Prostate gland (tissue), 2 donors: Measurements from ENCODE around the gene MAGEA2.
"Not testable (repeated sequence)": the region's sequence is repeated elsewhere in the genome, so short reads cannot be mapped to it uniquely, and the experiment has no call there.

ENCODE experiments used
- POLR2A ChIP-seq: fragments of 450-650 bp; IDR thresholded peaks from one replicate; pipeline ENCODE4 v1.6.1; 2016; ENCODE audit warnings: antibody characterized with exemption, mild to moderate bottlenecking
- TF ChIP-seq, protein P1 (sequence below), 4 experiments: fragments of 200-600 bp in 2 of 4; fragments of 450-650 bp in 2 of 4; sonication (generic) in 2 of 4; IDR thresholded peaks; 1 replicate in 3 of 4; 2 replicates in 1 of 4; pipeline ENCODE4 v1.5.1; 2016 to 2019; ENCODE audit warnings: antibody characterized with exemption in 4 of 4, mild to moderate bottlenecking in 2 of 4, moderate library complexity in 2 of 4

DNA sequence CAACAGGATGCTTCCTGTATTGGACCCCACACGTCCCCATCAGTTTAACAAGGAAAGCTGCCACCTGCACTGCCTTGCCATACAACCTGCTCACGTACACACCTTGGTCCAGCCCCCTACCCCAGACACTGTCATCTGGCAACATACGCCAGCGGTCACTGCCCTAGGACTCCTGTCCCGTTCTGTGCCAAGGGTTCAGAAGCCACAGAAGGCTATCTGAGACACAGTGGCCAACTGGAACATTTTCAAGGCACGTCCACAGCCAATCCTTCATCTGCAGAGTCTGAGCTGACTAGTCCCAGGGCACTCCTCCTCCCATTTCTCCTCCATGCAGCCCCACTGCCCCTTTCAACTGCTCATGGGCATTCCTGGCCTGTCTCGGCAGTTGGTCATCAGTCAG lies 7.9 kb upstream of the MAGEA2 start:
- TF ChIP-seq POLR2A, result not testable (repeated sequence)
- TF ChIP-seq, protein P1, sequence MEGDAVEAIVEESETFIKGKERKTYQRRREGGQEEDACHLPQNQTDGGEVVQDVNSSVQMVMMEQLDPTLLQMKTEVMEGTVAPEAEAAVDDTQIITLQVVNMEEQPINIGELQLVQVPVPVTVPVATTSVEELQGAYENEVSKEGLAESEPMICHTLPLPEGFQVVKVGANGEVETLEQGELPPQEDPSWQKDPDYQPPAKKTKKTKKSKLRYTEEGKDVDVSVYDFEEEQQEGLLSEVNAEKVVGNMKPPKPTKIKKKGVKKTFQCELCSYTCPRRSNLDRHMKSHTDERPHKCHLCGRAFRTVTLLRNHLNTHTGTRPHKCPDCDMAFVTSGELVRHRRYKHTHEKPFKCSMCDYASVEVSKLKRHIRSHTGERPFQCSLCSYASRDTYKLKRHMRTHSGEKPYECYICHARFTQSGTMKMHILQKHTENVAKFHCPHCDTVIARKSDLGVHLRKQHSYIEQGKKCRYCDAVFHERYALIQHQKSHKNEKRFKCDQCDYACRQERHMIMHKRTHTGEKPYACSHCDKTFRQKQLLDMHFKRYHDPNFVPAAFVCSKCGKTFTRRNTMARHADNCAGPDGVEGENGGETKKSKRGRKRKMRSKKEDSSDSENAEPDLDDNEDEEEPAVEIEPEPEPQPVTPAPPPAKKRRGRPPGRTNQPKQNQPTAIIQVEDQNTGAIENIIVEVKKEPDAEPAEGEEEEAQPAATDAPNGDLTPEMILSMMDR (IDR thresholded peaks at IDR 0.05), result not testable (repeated sequence)
